ENCODE measurements around the gene PPDPF.
A peak's percentile ranks its signal among the peaks of the same experiment; 100 is the strongest.
"Not testable (repeated sequence)": the region's sequence is repeated elsewhere in the genome, so short reads cannot be mapped to it uniquely, and the experiment has no call there.

The PPDPF gene

DNA sequence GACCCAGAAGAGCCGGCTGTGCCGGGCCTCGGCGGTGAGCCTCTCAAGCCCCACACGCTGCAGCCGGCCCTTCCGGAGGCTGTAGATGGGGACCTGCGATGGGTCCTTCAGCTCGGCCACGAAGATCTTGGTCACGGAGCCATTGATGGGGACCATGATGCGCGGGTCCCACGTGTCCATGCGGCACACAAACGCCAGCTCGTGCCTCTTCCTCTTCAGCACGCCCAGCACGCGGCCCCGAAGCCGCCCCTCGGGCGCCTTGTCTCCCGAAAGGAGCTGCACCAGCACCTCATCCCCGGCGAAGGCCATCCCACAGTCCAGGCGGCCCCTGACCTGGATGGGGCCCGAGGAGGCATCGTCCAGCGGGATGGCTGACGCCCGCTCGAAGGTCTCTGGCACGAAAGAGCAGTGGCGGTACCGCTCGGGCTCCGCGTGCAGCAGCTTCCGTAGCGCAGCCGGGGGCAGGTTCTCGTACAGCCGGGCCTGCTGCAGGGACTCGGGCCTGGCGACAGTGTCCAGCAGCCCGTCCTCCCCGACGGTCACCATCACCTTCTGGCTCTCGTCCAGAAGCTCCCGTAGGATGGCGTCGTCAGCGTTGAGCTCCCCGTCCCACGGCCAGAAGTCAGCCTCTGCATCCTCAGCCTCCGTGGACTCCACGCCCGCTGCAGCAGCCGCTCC lies 44.6 kb downstream of the PPDPF start:
- no peak for DNase-seq (ENCODE audit: low read depth)

DNA sequence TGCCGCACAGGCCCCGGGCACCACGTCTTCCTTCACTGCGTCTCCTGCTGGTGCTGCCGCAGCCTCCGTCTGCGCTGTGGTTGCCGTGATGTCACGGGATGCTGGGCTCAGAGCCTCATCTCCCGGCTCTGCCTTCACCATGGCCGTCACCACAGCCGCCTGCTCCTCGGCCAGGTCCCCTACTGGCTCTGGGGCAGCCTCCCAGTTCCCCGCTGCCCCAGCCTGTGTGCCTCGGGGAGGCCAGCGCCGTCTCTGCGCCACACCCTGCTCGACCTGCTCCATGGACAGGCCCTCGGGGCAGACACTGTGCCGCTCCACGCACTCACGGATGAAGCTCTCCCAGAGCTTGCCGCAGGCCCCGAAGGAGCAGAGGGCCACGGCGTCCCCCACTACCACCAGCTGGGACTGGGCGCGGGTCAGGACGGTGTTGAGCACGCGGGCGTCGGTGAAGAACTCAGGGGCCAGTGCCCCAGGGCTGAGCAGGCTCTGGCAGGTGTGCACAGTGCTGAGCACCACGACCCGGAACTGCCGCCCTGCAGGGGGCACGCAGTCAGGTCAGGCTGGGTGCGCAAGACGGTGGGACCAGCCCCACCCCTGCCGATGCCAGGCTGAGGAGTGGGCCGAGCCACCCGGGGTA lies 45.3 kb downstream of the PPDPF start:
- no peak for DNase-seq (ENCODE audit: low read depth)

DNA sequence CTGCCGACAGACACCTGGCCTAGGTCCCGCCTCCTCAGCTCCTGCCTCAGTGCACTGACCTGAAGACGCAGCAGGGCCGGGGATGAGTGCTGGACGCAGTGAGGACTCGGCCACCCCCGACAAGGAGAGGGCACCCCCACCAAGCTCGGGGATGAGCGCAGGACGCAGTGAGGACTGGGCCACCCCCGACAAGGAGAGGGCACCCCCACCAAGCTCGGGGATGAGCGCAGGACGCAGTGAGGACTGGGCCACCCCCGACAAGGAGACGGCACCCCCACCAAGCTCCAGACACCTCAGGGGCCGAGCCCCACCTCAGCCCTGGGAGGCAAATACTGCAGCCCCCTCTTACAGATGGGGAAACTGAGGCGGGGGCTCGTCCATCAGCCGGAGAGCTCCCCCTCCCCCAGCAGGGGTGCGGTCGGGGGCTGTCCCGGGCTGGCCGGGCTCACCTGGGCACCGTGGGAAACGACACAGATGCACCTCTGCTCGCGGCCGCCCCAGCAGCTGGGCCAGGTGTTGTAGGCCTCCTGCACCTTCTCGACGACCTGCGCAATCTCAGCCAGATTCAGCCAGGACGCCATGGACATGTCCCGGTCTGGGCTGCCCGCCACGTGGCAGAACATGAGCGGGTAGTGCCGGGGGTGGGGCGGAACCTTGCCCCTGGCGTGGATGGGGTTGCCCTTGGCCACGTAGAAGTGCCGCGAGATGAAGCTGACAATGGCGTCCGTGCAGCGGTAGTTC lies 46.0 kb downstream of the PPDPF start:
- no peak for DNase-seq (ENCODE audit: low read depth)

DNA sequence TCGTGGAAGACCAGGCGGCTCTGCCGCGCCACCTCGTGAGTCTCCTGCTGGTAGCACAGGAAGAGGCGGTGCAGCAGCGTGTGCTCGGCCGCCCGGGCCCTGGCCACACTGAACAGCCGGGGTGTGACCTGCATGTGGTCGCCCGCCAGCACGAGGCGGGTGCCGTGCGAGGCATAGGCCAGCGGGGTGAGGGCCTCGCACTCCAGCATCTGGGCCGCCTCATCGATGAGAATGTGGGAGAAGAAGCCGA lies 46.5 kb downstream of the PPDPF start:
- no peak for DNase-seq (ENCODE audit: low read depth)

DNA sequence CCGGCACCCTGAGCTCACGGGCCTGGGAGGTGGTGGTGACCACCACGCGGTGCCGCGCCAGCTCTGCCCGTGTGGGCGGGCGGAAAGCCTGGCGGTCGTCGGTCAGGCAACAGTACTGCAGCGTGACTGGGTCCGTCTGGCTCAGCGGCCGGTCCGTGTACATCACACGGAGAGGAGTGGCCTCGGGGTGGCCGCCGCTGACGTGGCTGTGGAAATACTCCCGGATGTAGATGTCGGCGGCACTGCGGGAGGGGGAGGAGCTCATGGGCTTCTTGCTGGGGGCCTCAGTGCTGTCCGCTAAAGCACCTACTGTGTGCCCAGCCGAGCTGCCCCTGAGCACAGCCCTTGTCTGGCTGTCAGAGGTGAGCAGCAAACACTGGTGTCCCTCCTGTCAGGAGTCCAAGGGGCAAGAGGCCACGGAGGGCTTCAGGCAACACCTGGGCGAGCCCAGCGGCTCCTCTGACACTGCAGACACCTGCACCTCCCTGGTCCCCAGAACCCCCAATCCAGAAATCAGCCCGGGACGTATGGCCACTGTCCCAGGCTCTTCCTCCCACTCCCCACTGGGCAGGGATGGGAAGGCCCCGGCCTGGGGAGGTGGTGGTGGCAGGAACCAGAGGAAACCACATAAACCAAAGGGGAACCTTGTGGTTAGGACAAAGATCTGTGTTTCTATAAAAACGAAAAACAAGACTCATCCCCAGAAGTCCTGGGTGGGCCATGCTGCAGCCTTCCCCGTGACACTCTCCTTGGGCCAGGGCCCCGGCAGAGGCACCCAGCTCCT lies 47.0 kb downstream of the PPDPF start:
- peak; percentile 24 for DNase-seq (ENCODE audit: low read depth)

DNA sequence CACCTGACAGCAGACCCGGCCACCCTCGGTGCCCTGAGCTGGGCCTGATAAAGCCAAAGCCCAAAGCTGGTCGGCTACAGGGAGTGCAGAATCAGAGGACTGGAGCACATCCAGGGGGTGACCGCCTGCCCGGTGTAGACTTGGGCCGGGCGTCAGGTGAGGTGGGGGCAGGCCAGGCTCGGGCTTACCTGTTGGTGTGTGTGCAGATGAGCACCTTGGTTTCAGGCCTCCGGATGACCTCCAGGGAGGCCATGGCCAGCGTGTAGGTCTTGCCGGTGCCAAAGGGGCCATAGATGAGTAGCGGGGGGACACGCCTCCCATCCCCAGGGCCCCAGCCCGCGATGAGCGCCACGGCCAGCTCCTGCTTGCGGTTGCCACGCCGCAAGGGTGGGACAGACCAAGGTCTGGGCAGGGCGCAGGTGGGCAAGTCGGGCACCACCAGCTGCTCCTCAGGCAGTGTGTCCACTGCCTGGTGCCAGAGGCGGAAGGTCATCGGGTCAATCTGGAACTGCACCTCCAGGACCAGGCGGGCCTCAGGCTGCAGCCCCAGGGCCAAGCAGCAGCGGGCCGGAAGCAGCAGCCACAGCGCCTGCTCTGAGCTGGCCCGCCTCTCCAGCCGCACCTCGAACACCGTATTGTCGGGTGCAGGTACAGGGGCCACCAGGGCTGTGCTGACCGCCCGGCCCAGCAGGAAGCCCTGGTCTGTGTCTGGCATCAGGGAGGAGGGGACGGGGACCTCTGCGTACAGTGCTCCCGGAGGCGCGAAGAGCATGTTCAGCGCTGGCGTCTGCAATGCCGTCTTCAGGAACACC lies 47.8 kb downstream of the PPDPF start:
- DNase-seq (ENCODE audit: low read depth): no peak

DNA sequence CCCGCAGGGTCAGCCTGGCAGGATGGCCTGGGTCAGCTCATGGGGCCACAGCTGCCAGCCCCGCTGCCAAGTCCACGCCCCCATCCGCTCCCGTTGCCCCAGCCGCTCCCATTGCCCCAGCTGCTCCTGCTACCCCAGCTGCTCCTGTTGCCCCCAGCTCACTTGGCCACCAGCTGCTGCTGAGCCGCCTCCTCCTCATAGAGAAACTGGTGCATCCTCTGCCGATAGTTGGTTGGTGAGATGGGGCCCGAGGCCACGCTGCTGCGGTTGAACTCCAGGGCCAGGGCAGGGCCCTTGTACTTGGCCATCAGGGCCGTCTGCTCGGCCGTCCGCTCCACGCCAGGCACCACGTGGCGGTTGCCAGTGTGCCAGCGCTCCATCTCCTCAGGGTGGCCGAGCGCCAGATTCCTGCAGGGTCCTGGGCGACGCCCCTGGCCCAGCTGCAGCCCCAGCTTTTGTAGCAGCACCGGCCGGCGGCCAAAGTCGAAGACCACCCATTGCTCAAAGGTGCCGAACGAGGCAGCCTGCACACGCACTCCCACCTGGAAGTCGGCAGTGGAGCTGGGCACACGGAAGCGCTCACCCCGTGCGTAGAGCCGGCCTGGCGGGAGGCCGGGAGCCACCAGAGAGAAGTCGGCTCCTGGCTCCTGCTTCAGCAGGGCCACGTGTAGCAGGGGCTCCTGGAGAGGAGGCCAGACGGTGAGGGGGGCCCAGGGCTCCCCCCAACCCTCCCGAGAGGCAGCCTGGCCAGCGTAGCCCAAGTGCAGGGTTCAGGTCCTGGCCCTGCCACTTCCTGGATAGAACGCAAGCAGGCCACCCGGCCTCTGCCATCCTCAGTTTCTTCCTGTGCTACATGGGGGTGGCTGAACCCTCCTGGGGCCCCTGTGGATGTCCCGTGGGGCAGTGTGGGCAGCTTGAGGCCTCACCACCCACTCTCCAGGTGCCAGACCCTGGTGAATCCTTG lies 48.7 kb downstream of the PPDPF start:
- DNase-seq (ENCODE audit: low read depth): no peak

DNA sequence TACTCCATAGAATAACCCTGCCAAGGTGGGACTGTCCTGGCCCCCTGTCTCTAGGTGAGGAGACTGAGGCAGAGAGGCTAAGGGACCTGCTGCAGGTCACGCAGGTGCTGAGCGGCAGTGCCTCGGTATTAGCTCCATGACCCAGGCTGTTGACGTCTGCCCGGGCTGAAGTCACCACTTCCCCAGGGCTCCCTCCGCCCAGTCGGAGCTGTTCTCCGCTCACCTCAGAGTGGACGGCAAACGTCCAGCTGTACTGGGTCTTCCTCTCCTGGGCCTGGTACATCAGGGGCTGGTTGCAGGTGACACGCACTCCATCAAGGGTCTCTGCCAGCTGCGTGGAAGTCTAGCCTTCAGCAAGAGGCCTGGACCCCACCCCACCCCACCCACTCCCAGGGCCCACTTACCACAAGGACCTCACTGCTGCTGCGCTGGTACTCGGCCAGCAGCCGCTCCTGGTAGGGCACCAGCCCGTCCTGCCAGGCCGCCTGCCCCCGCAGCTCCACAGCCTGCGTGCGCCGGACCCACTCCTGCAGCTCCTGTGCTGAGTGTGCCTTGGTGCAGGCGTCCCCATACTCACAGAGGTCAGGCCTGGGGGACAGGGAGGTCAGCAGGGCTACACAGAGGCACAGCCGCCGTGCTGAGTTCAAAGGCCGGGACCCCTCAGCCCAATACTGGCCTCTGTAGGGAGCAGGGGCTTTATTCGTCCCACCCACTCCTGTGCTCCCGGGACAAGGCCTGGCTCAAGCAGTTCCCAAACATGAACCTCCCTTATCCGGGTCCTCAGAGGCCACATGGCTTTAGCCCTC lies 49.9 kb downstream of the PPDPF start:
- no peak for DNase-seq (ENCODE audit: low read depth)

DNA sequence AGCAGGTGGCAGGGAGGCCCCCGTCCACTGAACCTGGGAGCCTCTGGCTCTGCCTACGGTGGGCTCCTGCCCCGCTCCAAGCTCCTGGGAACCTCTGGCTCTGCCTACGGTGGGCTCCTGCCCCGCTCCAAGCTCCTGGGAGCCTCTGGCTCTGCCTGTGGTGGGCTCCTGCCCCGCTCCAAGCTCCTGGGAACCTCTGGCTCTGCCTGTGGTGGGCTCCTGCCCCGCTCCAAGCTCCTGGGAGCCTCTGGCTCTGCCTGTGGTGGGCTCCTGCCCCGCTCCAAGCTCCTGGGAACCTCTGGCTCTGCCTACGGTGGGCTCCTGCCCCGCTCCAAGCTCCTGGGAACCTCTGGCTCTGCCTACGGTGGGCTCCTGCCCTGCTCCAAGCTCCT lies 50.5 kb downstream of the PPDPF start:
- DNase-seq (ENCODE audit: low read depth): not testable (repeated sequence)

Data from activated T-helper 1 cell treated with Interleukin-2 at 50 U/mL for 16 hours (primary cell).